DMS153 (cell line): ENCODE data around the gene PTPRD.

Source experiments
- DNase-seq: peaks from one replicate; lab custom pipeline; 2025; lab: John Stamatoyannopoulos, UW

The PTPRD gene

GRCh38 chr9:9752722-9753121, 860.1 kb downstream of the PTPRD start:
- no peak for DNase-seq

- DNase-seq, result no peak
Observed at GRCh38 chr9:9751996-9752395, 860.8 kb downstream of the PTPRD start.

GRCh38 chr9:9750719-9751118, 862.1 kb downstream of the PTPRD start:
- DNase-seq, result no peak

- DNase-seq, result no peak
Observed at GRCh38 chr9:9749591-9749990, 863.2 kb downstream of the PTPRD start.

- DNase-seq, result no peak
Observed at GRCh38 chr9:9747787-9748186, 865.0 kb downstream of the PTPRD start.

- no peak for DNase-seq
Observed at GRCh38 chr9:9746826-9747225, 866.0 kb downstream of the PTPRD start.

- DNase-seq, result no peak
Observed at GRCh38 chr9:9743822-9744221, 869.0 kb downstream of the PTPRD start.

GRCh38 chr9:9730174-9730573, 882.6 kb downstream of the PTPRD start:
- no peak for DNase-seq

GRCh38 chr9:9729082-9729481, 883.7 kb downstream of the PTPRD start:
- no peak for DNase-seq

GRCh38 chr9:9719373-9720112, 893.3 kb downstream of the PTPRD start:
- DNase-seq, result no peak

GRCh38 chr9:9718691-9719090, 894.1 kb downstream of the PTPRD start:
- DNase-seq, result no peak

GRCh38 chr9:9679433-9679832, 933.4 kb downstream of the PTPRD start:
- no peak for DNase-seq

GRCh38 chr9:9674461-9674860, 938.3 kb downstream of the PTPRD start:
- no peak for DNase-seq

- no peak for DNase-seq
Observed at GRCh38 chr9:9670454-9670853, 942.3 kb downstream of the PTPRD start.

- DNase-seq, result peak; percentile 14
Observed at GRCh38 chr9:9645006-9645405, 967.8 kb downstream of the PTPRD start.

GRCh38 chr9:9631284-9631683, 981.5 kb downstream of the PTPRD start:
- DNase-seq, result no peak

GRCh38 chr9:9625248-9625647, 987.6 kb downstream of the PTPRD start:
- DNase-seq, result no peak

GRCh38 chr9:9623506-9623905, 989.3 kb downstream of the PTPRD start:
- DNase-seq, result no peak

- DNase-seq, result no peak
Observed at GRCh38 chr9:9621355-9621940, 991.4 kb downstream of the PTPRD start.

- DNase-seq, result no peak
Observed at GRCh38 chr9:9620736-9621135, 992.1 kb downstream of the PTPRD start.

GRCh38 chr9:9615086-9615485, 997.7 kb downstream of the PTPRD start:
- peak; percentile 84 for DNase-seq

- DNase-seq, result no peak
Observed at GRCh38 chr9:9614607-9615006, 998.2 kb downstream of the PTPRD start.

GRCh38 chr9:9612755-9613154, 1000.0 kb downstream of the PTPRD start:
- DNase-seq, result no peak

GRCh38 chr9:9612270-9612669, 1000.5 kb downstream of the PTPRD start:
- peak; percentile 95 for DNase-seq
